CD4-positive, alpha-beta T cell treated with Interleukin-17A for 1 hour (primary cell): ENCODE results near the gene MC1R.

Experiments used
- DNase-seq: peaks from one replicate; pipeline ENCODE4 v3.0.0-alpha.2; 2020

Gene MC1R

DNA sequence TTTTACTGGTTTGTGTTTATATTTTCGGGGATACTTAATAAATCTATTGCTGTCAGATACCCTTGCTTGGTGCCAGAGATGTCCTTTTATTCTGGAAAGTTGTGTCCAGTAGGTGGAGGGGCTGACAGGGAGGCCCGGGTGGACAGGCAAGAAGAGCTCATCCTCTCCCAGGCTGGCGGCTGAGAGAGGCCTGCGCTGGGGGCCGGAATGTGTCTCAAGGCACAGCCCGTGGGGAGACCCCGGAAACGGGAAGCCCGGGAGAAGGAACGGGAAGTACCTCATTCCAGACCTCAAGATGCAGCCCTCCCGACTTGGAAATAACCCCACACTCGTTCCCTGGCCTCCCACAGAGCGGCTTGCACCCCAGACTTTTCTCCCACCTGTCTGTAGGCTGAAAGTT is 17.4 kb downstream of the MC1R start:
- no peak for DNase-seq

DNA sequence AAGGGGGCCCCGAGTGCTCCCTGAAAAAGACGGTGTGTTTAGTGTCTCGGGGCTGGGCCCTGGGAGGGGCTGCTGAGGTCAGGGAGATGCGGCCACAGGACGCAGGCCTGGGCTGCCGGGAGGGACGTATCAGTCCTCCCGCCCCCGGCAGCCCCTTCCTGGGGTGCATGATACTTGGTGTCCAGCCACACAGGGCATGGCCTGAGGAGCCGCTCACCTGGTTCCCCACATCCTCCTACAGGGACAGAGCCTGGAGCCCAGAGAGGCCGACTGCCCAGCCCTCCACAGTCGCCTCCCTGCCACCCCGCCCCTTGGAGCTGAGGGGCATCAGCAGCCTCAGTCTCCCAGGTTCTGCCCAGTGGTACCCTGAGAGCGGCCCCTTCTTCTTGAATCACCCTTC is 17.8 kb downstream of the MC1R start:
- no peak for DNase-seq

DNA sequence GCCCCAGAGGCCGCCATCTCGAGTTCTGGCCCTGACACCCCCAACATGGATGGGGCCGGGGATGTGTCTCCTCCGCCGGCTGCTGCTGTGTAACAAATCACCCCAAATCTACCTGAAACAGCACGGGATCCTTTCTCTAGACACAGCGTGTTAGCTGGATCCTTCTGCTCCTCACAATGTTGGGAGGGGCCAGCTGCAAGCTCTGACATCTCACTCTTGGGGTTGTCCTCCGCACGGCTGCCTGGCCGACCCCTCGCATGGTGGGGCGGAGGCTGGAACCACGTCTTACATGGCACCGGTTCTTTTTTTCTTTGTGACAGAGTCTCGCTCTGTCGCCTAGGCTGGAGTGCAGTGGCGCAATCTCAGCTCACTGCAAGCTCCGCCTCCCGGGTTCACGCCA is 18.3 kb downstream of the MC1R start:
- no peak for DNase-seq

- no peak for DNase-seq
Measured at GRCh38 chr16:89938175-89938885, 19.7 kb downstream of the MC1R start.

DNA sequence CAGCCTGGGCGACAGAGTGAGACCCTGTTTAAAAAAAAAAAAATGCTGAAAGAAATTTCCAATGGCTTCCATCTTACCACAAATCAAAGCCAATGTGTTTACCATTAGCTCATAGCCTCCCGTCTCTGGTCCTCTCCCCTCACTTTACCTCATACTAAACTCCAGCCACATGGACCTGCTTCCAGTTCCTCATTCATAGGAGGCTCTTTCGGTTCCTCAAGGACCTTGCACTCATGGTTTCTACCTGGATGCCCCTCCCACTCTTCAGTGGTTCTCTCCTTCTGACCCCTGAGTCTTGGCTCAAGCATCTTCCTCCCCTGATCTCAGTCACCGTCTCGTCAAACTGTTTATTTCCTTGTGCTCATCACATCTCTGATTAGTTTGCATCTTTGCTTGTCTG is 26.1 kb downstream of the MC1R start:
- DNase-seq, result no peak

DNA sequence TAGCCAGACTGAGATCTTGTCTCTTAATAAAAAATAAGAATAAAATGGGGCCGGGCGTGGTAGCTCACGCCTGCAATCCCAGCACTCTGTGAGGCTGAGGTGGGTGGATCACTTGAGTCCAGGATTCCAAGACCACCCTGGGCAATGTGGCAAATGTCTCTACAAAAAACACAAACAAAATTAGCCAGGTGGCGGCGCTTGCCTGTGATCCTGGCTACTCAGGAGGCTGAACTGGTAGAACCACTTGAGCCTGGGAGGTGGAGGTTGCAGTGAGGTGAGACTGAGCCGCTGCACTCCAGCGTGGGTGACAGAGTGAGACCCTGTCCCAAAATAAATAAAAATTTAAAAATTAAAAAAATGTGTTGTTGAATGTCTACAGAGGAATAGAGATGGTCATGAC is 27.0 kb downstream of the MC1R start:
- no peak for DNase-seq

DNA sequence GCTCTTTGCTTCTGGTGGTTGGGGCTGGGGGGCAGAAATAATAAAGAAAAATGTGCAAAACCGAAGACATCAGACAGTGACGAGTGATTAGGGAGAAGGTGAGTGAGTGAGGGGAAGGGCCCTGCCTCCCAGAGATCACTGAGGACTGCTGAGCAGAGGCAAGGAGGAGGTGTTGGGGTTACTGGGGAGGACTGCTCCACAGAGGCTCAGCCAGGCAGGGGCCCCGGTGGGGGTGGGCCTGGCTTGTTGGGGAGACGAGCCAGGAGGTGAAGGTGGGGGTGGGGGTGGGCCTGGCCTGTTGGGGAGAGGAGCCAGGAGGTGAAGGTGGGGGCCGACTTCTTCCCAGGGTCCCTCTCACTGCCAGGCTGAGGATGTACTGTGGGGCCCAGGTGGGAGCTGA is 27.9 kb downstream of the MC1R start:
- no peak for DNase-seq

GRCh38 chr16:89949121-89949742 is 30.6 kb downstream of the MC1R start:
- DNase-seq, result no peak

GRCh38 chr16:89949756-89950155 is 31.1 kb downstream of the MC1R start:
- no peak for DNase-seq

DNA sequence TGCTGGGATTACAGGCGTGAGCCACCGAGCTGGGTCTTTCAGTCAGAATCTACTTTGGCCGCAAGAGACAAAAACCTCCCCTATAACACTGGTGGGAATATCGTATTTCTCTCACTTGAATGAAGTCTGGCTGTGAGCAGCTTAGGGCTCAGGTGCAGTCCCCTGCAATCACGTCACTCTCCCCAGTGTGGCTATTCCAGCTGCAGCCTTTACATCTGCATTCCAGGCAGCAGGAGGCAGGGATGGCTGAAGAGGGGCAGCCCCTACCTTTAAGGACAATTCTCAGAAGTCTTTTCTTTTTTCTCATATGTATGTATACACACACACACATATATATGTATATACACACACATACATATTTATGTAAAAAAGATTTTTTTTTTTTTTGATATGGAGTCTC is 32.8 kb downstream of the MC1R start:
- DNase-seq, result no peak

DNA sequence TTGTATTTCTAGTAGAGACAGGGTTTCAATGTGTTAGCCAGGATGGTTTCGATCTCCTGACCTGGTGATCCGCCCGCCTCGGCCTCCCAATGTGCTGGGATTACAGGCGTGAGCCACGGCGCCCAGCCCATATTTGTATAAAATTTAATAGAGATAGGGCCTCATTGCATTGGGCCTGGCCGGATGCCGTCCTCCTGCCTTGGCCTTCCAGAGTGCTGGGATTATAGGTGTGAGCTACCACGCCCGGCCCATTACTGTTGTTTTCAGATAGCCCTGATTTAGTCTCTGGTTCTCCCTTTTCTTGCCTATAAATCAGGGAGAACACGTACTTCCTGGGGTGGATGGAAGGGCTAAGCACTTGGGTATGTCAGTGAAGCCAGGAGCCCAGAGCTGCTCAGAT is 33.4 kb downstream of the MC1R start:
- no peak for DNase-seq

DNA sequence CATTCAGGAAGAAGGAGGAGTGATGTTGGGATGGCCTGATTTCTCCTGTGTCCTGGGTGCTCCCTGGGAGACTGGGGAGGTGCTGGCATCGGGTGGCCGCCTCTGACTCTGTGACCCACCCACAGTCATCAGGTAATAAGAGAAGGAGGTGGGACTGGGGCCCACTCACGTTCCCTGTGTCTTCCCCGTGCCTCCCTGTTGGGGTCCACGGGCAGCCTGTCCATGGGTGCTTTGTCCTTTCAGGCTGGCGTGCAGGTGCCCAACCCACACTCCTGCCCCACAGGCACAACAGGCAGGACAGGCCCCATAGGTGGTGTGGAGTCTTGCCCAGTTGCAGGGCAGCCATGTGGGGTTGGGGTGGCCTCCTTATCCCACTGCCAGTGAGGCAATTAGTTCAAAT is 33.9 kb downstream of the MC1R start:
- DNase-seq, result no peak

GRCh38 chr16:89953671-89954406 is 35.2 kb downstream of the MC1R start:
- no peak for DNase-seq

- no peak for DNase-seq
Measured at GRCh38 chr16:89954462-89954861, 35.8 kb downstream of the MC1R start.

- no peak for DNase-seq
Measured at GRCh38 chr16:89955001-89955685, 36.5 kb downstream of the MC1R start.

DNA sequence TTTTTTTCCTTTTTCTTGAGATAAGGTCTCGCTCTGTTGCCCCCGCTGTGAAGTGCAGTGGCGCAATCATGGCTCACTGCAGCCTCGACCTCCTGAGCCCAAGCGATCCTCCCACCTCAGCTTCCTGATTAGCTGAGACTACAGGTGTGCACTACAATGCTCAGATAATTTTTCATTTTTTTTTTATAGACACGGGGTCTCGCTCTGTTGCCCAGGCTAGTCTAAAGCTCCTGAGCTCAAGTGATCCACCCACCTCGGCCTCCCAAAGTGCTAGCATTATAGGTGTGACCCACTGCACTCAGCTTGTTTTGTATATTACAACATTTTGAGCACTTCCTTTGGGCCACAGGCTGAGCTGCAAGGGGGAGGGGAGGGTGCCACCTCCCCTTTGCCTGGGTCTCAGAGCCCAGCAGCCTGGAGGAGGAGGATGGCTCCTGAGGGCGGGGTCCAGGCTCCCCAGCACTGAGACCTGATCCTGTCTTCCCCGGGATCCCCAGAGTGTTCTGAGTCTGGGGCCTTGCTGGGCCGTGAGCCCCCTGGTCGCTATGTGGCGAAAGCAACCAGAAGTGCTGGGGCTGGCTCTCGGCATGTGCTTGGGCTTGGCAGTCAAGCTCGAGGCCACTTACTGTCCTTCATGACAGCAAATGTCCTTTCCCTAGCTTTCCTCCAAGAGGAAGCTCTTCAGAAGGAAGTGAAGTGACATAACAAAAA is 38.0 kb downstream of the MC1R start:
- no peak for DNase-seq

- DNase-seq, result no peak
Measured at GRCh38 chr16:89957216-89957785, 38.6 kb downstream of the MC1R start.

- DNase-seq, result peak; percentile 13
Measured at GRCh38 chr16:89958068-89958467, 39.4 kb downstream of the MC1R start.

GRCh38 chr16:89958596-89958995 is 39.9 kb downstream of the MC1R start:
- no peak for DNase-seq

DNA sequence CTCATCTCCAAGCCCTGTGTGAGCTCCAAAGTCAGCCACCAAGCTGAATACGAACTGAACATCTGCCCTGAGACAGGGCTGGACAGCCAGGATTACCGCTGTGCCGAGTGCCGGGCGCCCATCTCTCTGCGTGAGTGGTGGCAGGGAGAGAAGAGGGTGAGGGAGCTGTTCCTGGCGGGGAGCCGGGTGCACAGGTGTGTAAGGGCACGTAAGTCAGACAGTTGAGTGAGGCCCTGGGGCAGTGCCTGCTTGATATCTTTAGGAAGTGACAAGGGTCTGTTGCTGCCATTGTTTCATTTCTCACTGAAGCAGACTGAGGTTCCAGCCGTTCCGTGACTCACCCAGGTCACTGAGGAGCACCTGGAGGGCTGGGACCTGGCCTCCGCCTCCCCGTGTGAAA is 42.3 kb downstream of the MC1R start:
- DNase-seq, result no peak

DNA sequence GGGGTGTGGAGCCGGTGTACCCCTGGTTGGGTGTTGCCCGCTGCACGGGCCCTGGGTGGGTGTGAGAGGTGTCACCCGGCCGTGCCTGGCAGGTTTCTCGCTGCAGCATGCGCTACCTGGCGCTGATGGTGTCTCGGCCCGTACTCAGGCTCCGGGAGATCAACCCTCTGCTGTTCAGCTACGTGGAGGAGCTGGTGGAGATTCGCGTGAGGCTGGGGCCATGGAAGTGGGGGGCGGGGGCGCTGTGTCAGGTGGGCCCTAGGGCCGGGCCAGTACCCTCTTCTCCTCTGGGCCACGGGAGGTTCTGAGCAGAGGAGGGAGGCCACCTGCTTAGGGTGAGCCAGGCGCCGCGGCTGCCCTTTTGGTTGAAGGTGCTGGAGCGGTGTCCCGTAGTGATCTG is 43.3 kb downstream of the MC1R start:
- no peak for DNase-seq

- DNase-seq, result no peak
Measured at GRCh38 chr16:89962754-89963498, 44.3 kb downstream of the MC1R start.
